ENCODE data around the gene ARAP2. TPM values are rescaled to one million over a fixed set of nuclear protein-coding genes. Genes with fewer than 3 reads are reported as not detected.
A peak's percentile ranks its signal among the peaks of the same experiment; 100 is the strongest.

ARAP2 gene
- polyA plus RNA-seq, 6 donors from 2014 or later, result 15.9 to 49.3 (median 32.7) TPM

DNA sequence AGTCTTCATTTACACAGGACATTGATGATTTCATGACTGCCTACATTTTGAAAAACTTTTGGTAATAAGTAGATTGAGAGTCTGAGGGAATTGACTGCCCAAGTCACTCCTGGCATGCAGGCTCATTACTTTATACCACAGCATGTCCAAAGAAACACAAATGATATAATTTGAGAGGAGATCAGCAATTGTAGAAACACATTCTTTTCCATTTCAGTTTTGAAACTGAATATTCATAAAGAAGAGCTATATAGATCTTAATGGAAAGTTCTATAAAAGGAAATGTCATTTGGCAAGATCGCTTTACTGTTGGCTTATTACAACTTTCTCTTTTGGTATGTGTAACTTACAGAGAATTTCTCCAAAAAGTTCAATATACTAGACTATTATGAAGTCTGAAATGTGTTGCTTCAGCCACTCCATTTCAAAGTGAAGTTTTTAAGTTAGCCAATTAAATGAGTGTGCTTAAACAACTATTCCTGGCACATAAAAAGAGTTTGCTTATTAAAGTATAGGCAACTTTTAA lies 158.0 kb downstream of the ARAP2 start:
- Mint-ChIP-seq H3K36me3 (peaks cover 0 to 14% of the 10 kb centered on the region in 2 donors), H3K27me3 (no peaks in the 10 kb centered on the region), H3K4me3 (no peak overlapping the region), H3K9me3 (no peaks in the 10 kb centered on the region), H3K4me1 (no peaks in the 10 kb centered on the region), H3K27ac (no peak overlapping the region)
- no peak for ATAC-seq (ENCODE audit: low read depth in 2 of 2)
- no peak for DNase-seq

DNA sequence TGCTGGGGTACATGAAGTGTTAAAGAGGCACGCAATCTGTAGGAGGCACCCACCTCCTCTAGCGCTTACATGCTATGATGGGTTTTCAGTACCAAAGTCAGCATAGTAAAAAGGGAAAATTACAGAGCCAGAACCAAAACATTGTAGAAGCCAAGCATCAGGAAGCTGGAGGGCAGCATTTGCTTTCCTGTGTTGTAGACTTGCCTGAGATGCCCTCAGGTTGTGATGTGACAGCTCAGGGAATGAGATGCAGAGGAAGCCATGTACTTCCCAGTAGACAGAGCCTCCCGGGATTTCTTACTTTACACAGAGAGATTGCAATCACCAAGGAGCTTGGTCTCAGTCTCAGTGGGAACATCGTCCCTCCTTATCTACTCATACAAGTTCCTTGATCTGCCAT lies 161.5 kb downstream of the ARAP2 start:
- H3K9me3 Mint-ChIP-seq, result no peaks in the 10 kb centered on the region
- H3K27me3 Mint-ChIP-seq, result no peaks in the 10 kb centered on the region
- no peak overlapping the region for H3K27ac Mint-ChIP-seq

DNA sequence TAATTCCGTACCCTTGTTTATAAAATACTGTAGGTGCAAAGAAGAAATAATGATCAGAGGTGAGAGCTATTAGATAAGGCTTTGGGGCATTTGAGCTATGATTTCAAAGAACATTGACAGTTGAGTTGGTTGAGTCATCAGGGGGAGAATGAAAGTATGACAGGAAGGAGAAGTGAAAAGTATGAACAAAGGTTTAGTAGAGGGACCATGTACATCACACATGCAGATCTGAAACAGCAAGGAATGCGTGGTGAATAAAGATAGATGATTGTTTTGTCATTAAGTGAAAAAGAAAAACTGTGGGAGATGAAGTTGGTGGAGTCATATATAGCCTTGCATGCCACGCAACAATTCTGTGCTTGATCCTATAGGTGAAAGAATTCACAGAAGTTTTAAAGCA lies 163.1 kb downstream of the ARAP2 start:
- no peak overlapping the region for H3K27ac Mint-ChIP-seq
- H3K4me1 Mint-ChIP-seq, result no peaks in the 10 kb centered on the region
- H3K4me3 Mint-ChIP-seq, result no peak overlapping the region
- ATAC-seq (ENCODE audit: low read depth in 2 of 2) (no peak), DNase-seq (no peak)
- H3K27me3 Mint-ChIP-seq, result no peaks in the 10 kb centered on the region
- H3K36me3 Mint-ChIP-seq, result peaks cover 0 to 7% of the 10 kb centered on the region in 2 donors
- no peaks in the 10 kb centered on the region for H3K9me3 Mint-ChIP-seq

More for the DNA sequence above, 161.5 kb downstream of the ARAP2 start:
- Mint-ChIP-seq H3K4me3 (no peak overlapping the region), H3K4me1 (no peaks in the 10 kb centered on the region), H3K36me3 (peaks cover 0 to 7% of the 10 kb centered on the region in 2 donors)
- no peak for ATAC-seq (ENCODE audit: low read depth in 2 of 2)
- no peak for DNase-seq

DNA sequence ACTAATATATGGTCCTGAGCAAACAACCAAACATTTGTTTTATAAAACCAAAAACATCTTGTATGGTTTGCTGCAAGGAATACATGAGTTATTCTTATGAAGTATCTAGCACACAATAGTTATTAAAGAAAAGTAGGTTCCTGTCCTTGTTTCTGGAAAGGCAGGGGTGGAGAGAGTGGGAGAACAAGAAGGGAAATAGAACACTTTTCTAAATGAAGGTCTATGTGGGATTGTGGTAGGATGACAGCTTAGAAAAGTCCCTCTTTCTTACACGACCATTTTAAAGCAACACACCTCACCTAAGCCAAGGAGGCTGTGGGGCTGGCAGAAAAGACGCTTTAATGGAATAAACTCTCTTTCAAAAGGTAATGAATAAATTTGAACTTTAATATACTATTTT lies 164.6 kb downstream of the ARAP2 start:
- Mint-ChIP-seq H3K4me3 (no peak overlapping the region), H3K4me1 (no peaks in the 10 kb centered on the region), H3K9me3 (no peaks in the 10 kb centered on the region), H3K36me3 (peaks cover 0 to 10% of the 10 kb centered on the region in 2 donors), H3K27ac (peak overlapping the region in 1 of 6 donors; percentile 65), H3K27me3 (no peaks in the 10 kb centered on the region)
- no peak for DNase-seq
- no peak for ATAC-seq (ENCODE audit: low read depth in 2 of 2)

DNA sequence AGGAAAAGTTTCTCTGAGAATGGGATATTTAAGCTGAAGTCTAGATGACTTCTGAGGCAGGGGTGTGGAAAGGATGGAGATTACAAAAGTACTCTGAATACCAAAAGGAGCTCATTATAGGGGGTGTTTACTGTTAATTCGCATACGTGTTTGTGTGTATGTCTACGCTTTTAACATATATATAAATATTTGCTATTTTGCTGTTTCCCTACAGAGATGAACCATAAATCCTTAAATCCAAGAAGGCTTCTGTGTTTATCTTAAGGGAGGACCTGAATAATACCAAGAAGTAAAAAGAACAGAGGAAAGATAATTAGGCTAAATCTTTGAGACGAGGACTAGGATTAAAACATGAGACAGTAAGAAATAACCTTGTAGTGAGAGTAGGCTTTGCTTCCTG lies 166.0 kb downstream of the ARAP2 start:
- Mint-ChIP-seq H3K27ac (no peak overlapping the region), H3K36me3 (peaks cover 0 to 12% of the 10 kb centered on the region in 2 donors), H3K4me3 (no peak overlapping the region)

DNA sequence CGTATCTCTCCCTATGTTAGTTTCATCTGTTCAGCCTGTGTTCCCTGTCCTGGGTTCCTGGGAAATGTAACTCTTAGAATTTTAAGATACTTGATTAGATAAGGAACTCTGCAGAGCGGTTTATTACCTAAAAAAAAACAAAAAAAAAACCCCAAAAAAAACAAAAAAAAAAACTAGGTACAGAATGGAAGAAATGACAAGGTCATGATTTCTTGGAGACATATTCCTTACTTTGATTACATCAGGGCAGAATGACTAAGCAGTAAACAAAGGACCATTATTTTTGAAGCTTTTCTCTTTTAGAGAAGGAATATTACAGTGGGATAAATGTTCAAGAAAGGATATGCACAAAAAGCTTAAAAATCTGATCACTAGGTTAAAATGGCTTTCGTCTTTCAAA lies 171.8 kb downstream of the ARAP2 start:
- Mint-ChIP-seq H3K27me3 (no peaks in the 10 kb centered on the region), H3K4me3 (no peak overlapping the region), H3K9me3 (no peaks in the 10 kb centered on the region), H3K4me1 (no peaks in the 10 kb centered on the region), H3K27ac (peak overlapping the region in 2 of 6 donors; percentile 44 to 81), H3K36me3 (peaks cover 20 to 32% of the 10 kb centered on the region in 2 donors)
- ATAC-seq (ENCODE audit: low read depth in 2 of 2) (no peak), DNase-seq (no peak)

More for the DNA sequence above, 166.0 kb downstream of the ARAP2 start:
- Mint-ChIP-seq H3K9me3 (no peaks in the 10 kb centered on the region), H3K27me3 (no peaks in the 10 kb centered on the region), H3K4me1 (no peaks in the 10 kb centered on the region)
- DNase-seq (no peak), ATAC-seq (ENCODE audit: low read depth in 2 of 2) (no peak)

DNA sequence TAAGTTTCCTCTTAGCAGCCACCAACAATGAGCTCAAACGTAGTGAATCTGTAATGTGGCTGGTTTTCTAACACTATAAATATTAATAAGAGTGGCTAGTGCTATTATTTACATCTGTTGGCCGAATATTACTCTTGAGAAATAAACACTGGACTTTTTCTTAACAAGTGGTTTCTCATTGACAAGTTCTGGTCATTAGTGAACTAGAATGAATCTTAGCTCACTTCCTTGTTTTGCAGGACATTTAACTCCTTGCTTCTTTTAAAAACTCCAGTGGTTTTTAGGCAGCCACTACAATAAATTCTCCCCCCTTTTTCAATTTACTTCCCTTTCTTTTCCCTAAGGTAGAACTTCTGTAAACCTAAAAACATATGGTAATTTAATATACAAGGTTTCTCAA lies 177.2 kb downstream of the ARAP2 start:
- H3K4me3 Mint-ChIP-seq, result no peak overlapping the region
- no peak for ATAC-seq (ENCODE audit: low read depth in 2 of 2)
- peak overlapping the region in 3 of 6 donors; percentile 15 to 68 (median 16) for H3K27ac Mint-ChIP-seq
- no peaks in the 10 kb centered on the region for H3K4me1 Mint-ChIP-seq
- DNase-seq, result no peak
- no peaks in the 10 kb centered on the region for H3K9me3 Mint-ChIP-seq
- H3K27me3 Mint-ChIP-seq, result no peaks in the 10 kb centered on the region
- H3K36me3 Mint-ChIP-seq, result peaks cover 23 to 32% of the 10 kb centered on the region in 2 donors

DNA sequence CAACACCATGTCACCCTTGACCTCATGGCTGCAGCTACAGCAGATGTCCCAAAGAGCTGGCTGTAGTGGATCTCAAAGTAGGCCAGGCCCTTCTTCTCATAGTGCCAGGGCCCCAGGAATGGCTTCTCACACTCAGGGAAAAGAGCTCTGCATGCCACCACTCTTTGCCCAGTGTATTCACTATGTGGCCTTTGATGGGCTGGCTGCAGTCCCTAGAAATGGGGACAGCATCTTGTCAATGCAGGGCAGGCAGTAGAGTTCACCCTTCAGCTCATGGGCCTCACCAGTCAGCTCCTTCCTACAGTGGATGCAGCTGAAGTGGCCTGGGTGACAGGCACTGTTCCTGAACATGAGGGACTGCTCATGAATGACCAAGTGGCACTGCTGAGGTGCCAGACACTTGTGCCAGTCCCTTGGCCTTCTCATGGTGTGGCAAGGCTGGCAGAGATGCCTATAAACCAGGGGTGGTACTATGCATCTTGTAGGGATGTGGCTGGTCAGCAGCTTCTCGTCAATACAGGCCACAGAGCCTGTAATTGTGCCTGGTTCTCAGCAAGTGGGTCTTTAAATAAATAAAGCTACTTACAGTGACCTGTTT lies 178.9 kb downstream of the ARAP2 start:
- no peaks in the 10 kb centered on the region for H3K27me3 Mint-ChIP-seq
- H3K4me1 Mint-ChIP-seq, result no peaks in the 10 kb centered on the region
- H3K27ac Mint-ChIP-seq, result peak overlapping the region in 1 of 6 donors; percentile 15
- ATAC-seq (ENCODE audit: low read depth in 2 of 2), result no peak
- H3K36me3 Mint-ChIP-seq, result peaks cover 16 to 31% of the 10 kb centered on the region in 2 donors
- H3K4me3 Mint-ChIP-seq, result no peak overlapping the region
- no peak for DNase-seq
- H3K9me3 Mint-ChIP-seq, result peaks cover 0 to 5% (median 0%) of the 10 kb centered on the region in 7 donors

DNA sequence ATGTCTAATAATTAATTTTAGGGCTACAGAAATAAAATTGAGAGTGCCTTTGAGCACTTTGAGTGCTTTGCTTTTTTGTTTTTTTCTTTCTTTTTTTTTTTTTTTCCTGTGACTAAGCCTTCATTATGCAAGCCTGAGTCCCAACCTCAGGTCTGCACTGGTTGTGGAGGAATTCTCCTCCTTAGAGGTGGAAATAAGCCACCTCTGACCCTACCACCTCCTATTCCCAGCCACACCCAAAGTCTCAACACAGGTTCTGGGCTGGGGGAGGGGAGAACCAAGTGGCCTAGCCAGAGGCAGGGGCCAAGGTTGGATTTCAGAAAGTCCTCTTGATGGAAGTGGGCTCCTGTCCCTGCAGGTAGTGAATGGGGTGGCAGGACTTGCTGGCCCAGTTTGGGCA lies 180.2 kb downstream of the ARAP2 start:
- Mint-ChIP-seq H3K9me3 (peaks cover 0 to 5% (median 0%) of the 10 kb centered on the region in 7 donors), H3K4me1 (no peaks in the 10 kb centered on the region), H3K27me3 (no peaks in the 10 kb centered on the region), H3K4me3 (no peak overlapping the region), H3K27ac (peak overlapping the region in 1 of 6 donors; percentile 5), H3K36me3 (peaks cover 7 to 21% of the 10 kb centered on the region in 2 donors)
- DNase-seq, result no peak
- ATAC-seq (ENCODE audit: low read depth in 2 of 2), result no peak

DNA sequence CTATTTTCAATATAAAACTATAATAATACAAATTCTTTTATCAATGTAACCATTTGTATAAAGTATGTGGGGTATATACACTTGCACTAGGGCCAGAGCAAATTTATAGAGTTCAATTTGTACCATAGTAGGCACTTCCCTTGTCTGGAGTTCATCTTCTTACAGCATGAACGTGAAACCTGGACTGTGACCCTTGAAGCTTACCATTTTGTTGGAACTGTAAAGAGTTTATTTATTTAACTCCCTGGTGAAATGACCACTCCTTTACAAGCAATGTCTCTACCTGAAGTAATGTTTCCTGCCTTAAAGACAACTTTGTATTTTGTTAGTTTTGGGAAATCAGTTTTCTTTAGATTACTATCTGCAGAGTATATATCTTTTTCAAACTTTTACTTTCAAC lies 188.2 kb downstream of the ARAP2 start:
- Mint-ChIP-seq H3K4me1 (no peaks in the 10 kb centered on the region), H3K27me3 (no peaks in the 10 kb centered on the region), H3K36me3 (peaks cover 0 to 4% of the 10 kb centered on the region in 2 donors), H3K4me3 (no peak overlapping the region), H3K27ac (no peak overlapping the region), H3K9me3 (peaks cover 0 to 4% (median 0%) of the 10 kb centered on the region in 7 donors)
- DNase-seq, result no peak
- ATAC-seq (ENCODE audit: low read depth in 2 of 2), result no peak

DNA sequence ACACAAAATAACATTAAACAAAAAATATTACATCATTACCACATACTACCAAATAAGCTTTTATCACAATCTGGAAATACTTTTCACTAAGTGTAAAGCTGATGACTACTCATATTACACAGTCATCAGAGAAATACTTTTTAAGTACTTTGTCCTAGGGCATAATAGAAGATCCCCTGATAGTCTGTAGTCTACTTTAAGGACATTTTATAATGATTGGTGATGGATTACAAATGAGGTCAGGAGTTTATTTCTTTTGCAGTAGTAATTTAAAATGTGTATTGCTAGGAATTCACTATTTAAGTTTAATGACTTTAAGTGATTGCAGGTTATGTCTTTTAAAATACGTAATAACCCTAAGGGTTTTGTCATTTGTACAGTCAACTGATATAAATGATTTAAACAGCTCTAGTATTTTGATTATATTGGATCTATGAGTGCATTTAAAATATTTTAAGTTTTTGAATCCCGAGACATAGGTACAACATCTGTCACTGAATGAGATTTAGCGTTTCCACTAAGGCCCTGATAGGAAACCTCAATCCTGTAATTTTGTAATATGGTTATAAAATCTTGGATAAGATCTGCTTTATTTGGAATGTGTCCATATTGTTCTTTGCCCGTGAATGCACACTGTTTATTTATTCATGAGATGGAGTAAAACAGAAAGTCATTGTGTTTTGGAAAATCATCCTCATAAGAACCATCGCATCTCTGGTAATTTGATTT lies 189.5 kb downstream of the ARAP2 start:
- H3K4me1 Mint-ChIP-seq, result no peaks in the 10 kb centered on the region
- DNase-seq (no peak), ATAC-seq (ENCODE audit: low read depth in 2 of 2) (no peak)
- peaks cover 0 to 4% of the 10 kb centered on the region in 2 donors for H3K36me3 Mint-ChIP-seq
- no peaks in the 10 kb centered on the region for H3K27me3 Mint-ChIP-seq
- no peak overlapping the region for H3K27ac Mint-ChIP-seq
- peaks cover 0 to 2% (median 0%) of the 10 kb centered on the region in 7 donors for H3K9me3 Mint-ChIP-seq
- H3K4me3 Mint-ChIP-seq, result no peak overlapping the region

DNA sequence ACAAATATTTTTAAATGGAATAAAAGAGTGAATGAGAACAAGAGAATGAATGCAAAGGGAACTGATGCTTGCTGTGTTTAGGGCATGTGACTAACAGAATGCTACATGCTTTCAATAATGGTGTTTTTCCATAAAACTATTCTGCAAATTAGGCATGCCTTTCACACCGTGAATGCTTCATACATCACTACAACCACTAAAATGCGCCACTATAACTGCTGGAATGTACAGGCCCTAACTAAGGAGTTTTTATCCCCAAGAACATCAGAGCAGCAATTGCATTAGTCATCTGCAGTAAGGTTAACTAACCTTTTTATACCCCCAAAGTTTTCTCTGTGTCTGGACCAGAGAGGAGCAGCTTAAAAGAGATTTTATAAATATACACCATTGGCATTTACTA lies 190.4 kb downstream of the ARAP2 start:
- H3K36me3 Mint-ChIP-seq, result peaks cover 0 to 4% of the 10 kb centered on the region in 2 donors
- peaks cover 0 to under 1% (median 0%) of the 10 kb centered on the region in 7 donors for H3K9me3 Mint-ChIP-seq
- ATAC-seq (ENCODE audit: low read depth in 2 of 2), result no peak
- DNase-seq, result no peak
- no peak overlapping the region for H3K27ac Mint-ChIP-seq
- H3K4me3 Mint-ChIP-seq, result no peak overlapping the region
- H3K27me3 Mint-ChIP-seq, result no peaks in the 10 kb centered on the region
- no peaks in the 10 kb centered on the region for H3K4me1 Mint-ChIP-seq

DNA sequence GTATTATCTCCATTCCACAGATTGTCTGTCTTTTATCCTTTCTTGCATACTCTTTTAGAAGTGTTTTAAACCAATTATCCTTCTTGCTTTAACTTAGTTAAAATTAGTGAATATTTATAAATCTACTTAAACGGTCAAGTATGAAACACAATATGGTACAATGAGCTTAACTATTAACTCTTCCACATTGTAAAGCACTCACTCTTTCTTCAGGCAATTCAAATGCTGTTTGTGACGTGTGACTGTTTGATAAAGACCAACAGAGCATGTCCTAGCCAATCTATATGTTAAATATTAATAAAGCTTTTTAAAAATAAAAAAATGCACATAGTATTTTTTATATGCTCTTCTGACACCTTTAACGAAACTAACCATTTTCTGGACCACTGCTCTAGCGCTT lies 192.7 kb downstream of the ARAP2 start:
- Mint-ChIP-seq H3K4me3 (no peak overlapping the region), H3K27ac (no peak overlapping the region), H3K27me3 (no peaks in the 10 kb centered on the region), H3K36me3 (no peaks in the 10 kb centered on the region), H3K4me1 (peaks cover 0 to under 1% (median 0%) of the 10 kb centered on the region in 3 donors), H3K9me3 (peaks cover 0 to 2% (median 0%) of the 10 kb centered on the region in 7 donors)
- ATAC-seq (ENCODE audit: low read depth in 2 of 2) (no peak), DNase-seq (no peak)

DNA sequence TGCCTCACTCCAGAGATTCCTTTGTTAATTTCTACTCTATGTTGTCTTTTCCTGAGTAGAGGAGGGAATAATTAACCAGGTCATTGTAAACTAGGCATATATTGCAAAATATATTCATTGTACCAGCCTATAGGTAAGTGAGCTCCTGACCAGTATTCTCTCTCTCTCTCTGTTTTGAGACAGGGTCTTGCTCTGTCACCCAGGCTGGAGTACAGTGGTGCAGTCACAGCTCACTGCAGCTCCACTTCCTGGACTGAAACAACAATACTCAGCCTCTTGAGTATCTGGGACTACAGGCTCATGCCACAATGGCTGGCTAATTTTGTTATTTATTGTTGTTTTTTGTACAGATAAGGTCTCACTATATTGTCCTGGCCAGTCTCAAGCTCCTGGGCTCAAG lies 198.3 kb downstream of the ARAP2 start:
- Mint-ChIP-seq H3K4me3 (no peak overlapping the region), H3K36me3 (peaks cover 0 to under 1% of the 10 kb centered on the region in 2 donors), H3K9me3 (peaks cover 0 to 2% (median 0%) of the 10 kb centered on the region in 7 donors), H3K27ac (peak overlapping the region in 1 of 6 donors; percentile 28), H3K4me1 (peaks cover 0 to 7% (median 2%) of the 10 kb centered on the region in 3 donors), H3K27me3 (no peaks in the 10 kb centered on the region)
- ATAC-seq (ENCODE audit: low read depth in 2 of 2) (no peak), DNase-seq (no peak)
